Endothelial cell of umbilical vein (primary cell): ENCODE data around the gene ANAPC7. TPM values are rescaled to one million over a fixed set of nuclear protein-coding genes. Genes with fewer than 3 reads are reported as not detected.
"Not testable (repeated sequence)": the region's sequence is repeated elsewhere in the genome, so short reads cannot be mapped to it uniquely, and the experiment has no call there.

ENCODE experiments used
- BruUV-seq: library from RNA; stranded (reverse); fragments of 400-500 nt; replicated peaks from 2 replicates; lab custom pipeline; 2021; lab: Mats Ljungman, UMichigan
- CTCF ChIA-PET: fragments of 300-600, 350-600 bp; sonication (Branson Sonifier 250); formaldehyde crosslinking; loops from one replicate; lab custom pipeline; 2021; ENCODE audit warnings: antibody characterized with exemption, inconsistent platforms; lab: Charles Lee
- POLR2A ChIA-PET: fragments of 300-600, 350-600 bp; sonication (Branson Sonifier 250); formaldehyde crosslinking; loops from one replicate; lab custom pipeline; 2021; ENCODE audit warnings: antibody characterized with exemption, inconsistent platforms; lab: Charles Lee
- DNase-seq: peaks from one replicate; pipeline ENCODE4 v3.0.0-alpha.2; 2011; ENCODE audit warnings: low read depth, low spot score
- FAIRE-seq: peaks from 2 replicates; lab custom pipeline; 2011; peaks lifted over from hg19 to GRCh38; lab: Jason Lieb, UNC
- H2AFZ ChIP-seq: 2 replicates; pipeline ENCODE4 v1.6.0; 2012; ENCODE audit warnings: low read depth, low read length, control low read depth, inconsistent platforms
- H3K27ac ChIP-seq: 2 replicates; pipeline ENCODE4 v1.5.1; 2011; ENCODE audit warnings: low read depth, mild to moderate bottlenecking, control low read depth, low read length, moderate library complexity; ENCODE audit not compliant: insufficient read depth
- H3K27me3 ChIP-seq, 2 experiments: 2 replicates each; pipeline versions ENCODE4 v1.6.0 to v1.6.1; 2011; ENCODE audit warnings: low read length in 2 of 2, mixed read lengths in 1 of 2; ENCODE audit not compliant: control insufficient read depth in 2 of 2, insufficient read depth in 2 of 2
- H3K36me3 ChIP-seq, 2 experiments: 2 replicates in 1 of 2; 3 replicates in 1 of 2; pipeline ENCODE4 v1.5.1; 2011; ENCODE audit warnings: low read length in 2 of 2, mild to moderate bottlenecking in 1 of 2, moderate library complexity in 1 of 2; ENCODE audit not compliant: control insufficient read depth in 2 of 2, insufficient read depth in 2 of 2; ENCODE audit errors: extremely low read depth in 1 of 2
- H3K4me1 ChIP-seq: 3 replicates; pipeline ENCODE4 v1.5.1; 2011; ENCODE audit warnings: mild to moderate bottlenecking, low read length; ENCODE audit not compliant: control insufficient read depth, insufficient read depth; ENCODE audit errors: extremely low read depth
- H3K4me2 ChIP-seq: 2 replicates; pipeline ENCODE4 v1.6.1; 2011; ENCODE audit warnings: low read length, control low read depth, mixed read lengths; ENCODE audit not compliant: insufficient read depth
- H3K4me3 ChIP-seq, 3 experiments: fragments of 200-600 bp in 1 of 3; sonication (generic), shearing (Covaris generic) in 1 of 3; replicated peaks in 1 of 3; 2 replicates each; pipeline ENCODE4 v1.5.1; 2011 to 2016; ENCODE audit warnings: control low read depth in 3 of 3, low read length in 3 of 3, mild to moderate bottlenecking in 2 of 3, inconsistent platforms in 1 of 3, low read depth in 1 of 3, moderate library complexity in 1 of 3; ENCODE audit not compliant: insufficient read depth in 1 of 3
- H3K79me2 ChIP-seq: 2 replicates; pipeline ENCODE4 v1.6.0; 2012; ENCODE audit warnings: low read length, inconsistent platforms; ENCODE audit not compliant: control insufficient read depth, insufficient read depth
- H3K9ac ChIP-seq: replicated peaks from 2 replicates; pipeline ENCODE3; 2011; ENCODE audit warnings: low read length, control low read depth; ENCODE audit not compliant: insufficient read depth; ENCODE audit errors: extremely low read depth
- H3K9me1 ChIP-seq: replicated peaks from 3 replicates; pipeline ENCODE4 v1.6.0; 2011; ENCODE audit warnings: mild to moderate bottlenecking, low read length; ENCODE audit not compliant: control insufficient read depth, insufficient read depth; ENCODE audit errors: extremely low read depth
- H3K9me3 ChIP-seq: replicated peaks from 2 replicates; pipeline ENCODE4 v1.5.1; 2012; ENCODE audit warnings: low read length, inconsistent platforms; ENCODE audit not compliant: control insufficient read depth, insufficient read depth
- H4K20me1 ChIP-seq: replicated peaks from 2 replicates; pipeline ENCODE3; 2011; ENCODE audit warnings: mild to moderate bottlenecking, low read length; ENCODE audit not compliant: control insufficient read depth, insufficient read depth; ENCODE audit errors: extremely low read depth
- EZH2 ChIP-seq: IDR thresholded peaks from 2 replicates; pipeline ENCODE4 v1.6.1; 2012; ENCODE audit warnings: borderline replicate concordance, low read depth, mild to moderate bottlenecking, moderate library complexity, low read length, inconsistent platforms; ENCODE audit not compliant: severe bottlenecking
- FOS ChIP-seq: IDR thresholded peaks from 2 replicates; pipeline ENCODE4 v1.6.1; 2011; ENCODE audit warnings: mild to moderate bottlenecking, low read length, moderate library complexity, borderline replicate concordance; ENCODE audit not compliant: insufficient read depth
- JUN ChIP-seq: IDR thresholded peaks from 2 replicates; pipeline ENCODE4 v1.6.1; 2011; ENCODE audit warnings: borderline replicate concordance, low read depth; ENCODE audit not compliant: insufficient read length, insufficient read depth
- MYC ChIP-seq: IDR thresholded peaks from one replicate; pipeline ENCODE4 v1.6.1; 2011; ENCODE audit warnings: mild to moderate bottlenecking, low read depth, low read length
- POLR2A ChIP-seq: IDR thresholded peaks from 2 replicates; pipeline ENCODE4 v1.6.1; 2012; ENCODE audit warnings: low read depth, mild to moderate bottlenecking, control low read depth, low read length
- POLR2AphosphoS5 ChIP-seq: IDR thresholded peaks from 2 replicates; pipeline ENCODE4 v1.6.1; 2012; ENCODE audit warnings: low read depth, mild to moderate bottlenecking, control low read depth, low read length, moderate library complexity; ENCODE audit not compliant: insufficient read depth
- dilution Hi-C: fragments of 300-500 bp; cut with MboI; formaldehyde crosslinking; loops from one replicate; pipeline ENCODE4 v1.15.0; 2019; ENCODE audit warnings: low sequenced_read_pairs; ENCODE audit not compliant: extremely low pct_ligation_motif_present
- intact Hi-C: fragments of 100-400 bp; cut with micrococcal nuclease; formaldehyde crosslinking; loops from one replicate; pipeline ENCODE4 v1.10.0; 2022
- polyA plus RNA-seq, 4 experiments: library from polyadenylated mRNA; depleted of rRNA in 3 of 4; stranded (reverse) in 3 of 4; unstranded in 1 of 4; fragments of >200 nt; gene quantifications; 2 replicates each; pipeline versions ENCODE4 v1.2.1 to v1.2.3, GENCODE V29; 2011 to 2012; ENCODE audit warnings: missing spikeins in 1 of 4
- total RNA-seq: library from RNA; stranded (reverse); gene quantifications from 2 replicates; pipeline ENCODE4 v1.2.3, GENCODE V29; 2021
- TF ChIP-seq, protein P1 (sequence below): IDR thresholded peaks from 2 replicates; pipeline ENCODE4 v1.6.1; 2011; ENCODE audit not compliant: insufficient read depth, insufficient read length
- TF ChIP-seq, protein P2 (sequence below), 2 donors: IDR thresholded peaks; 1 replicate in 1 of 2; 2 replicates in 1 of 2; pipeline ENCODE4 v1.5.1; 2011; ENCODE audit warnings: low read length in 2 of 2, mild to moderate bottlenecking in 2 of 2, moderate library complexity in 2 of 2, control low read depth in 1 of 2, inconsistent platforms in 1 of 2, low read depth in 1 of 2; ENCODE audit not compliant: insufficient read depth in 1 of 2; ENCODE audit errors: extremely low read depth in 1 of 2

Gene ANAPC7
- total and polyA plus RNA-seq, 2 donors (not counting 3 experiments of a cell fraction or from before 2014, with no cell fraction given), result 54.2 to 89.0 TPM

- TF ChIP-seq POLR2AphosphoS5, result no peak
- TF ChIP-seq JUN, result no peak
- no peak for TF ChIP-seq MYC
- TF ChIP-seq POLR2A, result no peak
- TF ChIP-seq FOS, result no peak
- no peak for TF ChIP-seq EZH2
- TF ChIP-seq, protein P1, sequence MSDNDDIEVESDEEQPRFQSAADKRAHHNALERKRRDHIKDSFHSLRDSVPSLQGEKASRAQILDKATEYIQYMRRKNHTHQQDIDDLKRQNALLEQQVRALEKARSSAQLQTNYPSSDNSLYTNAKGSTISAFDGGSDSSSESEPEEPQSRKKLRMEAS, result no peak
- TF ChIP-seq, protein P2, sequence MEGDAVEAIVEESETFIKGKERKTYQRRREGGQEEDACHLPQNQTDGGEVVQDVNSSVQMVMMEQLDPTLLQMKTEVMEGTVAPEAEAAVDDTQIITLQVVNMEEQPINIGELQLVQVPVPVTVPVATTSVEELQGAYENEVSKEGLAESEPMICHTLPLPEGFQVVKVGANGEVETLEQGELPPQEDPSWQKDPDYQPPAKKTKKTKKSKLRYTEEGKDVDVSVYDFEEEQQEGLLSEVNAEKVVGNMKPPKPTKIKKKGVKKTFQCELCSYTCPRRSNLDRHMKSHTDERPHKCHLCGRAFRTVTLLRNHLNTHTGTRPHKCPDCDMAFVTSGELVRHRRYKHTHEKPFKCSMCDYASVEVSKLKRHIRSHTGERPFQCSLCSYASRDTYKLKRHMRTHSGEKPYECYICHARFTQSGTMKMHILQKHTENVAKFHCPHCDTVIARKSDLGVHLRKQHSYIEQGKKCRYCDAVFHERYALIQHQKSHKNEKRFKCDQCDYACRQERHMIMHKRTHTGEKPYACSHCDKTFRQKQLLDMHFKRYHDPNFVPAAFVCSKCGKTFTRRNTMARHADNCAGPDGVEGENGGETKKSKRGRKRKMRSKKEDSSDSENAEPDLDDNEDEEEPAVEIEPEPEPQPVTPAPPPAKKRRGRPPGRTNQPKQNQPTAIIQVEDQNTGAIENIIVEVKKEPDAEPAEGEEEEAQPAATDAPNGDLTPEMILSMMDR (IDR thresholded peaks at IDR 0.05; ENCODE audit: extremely low read depth in 1 of 2, insufficient read depth in 1 of 2, low read depth in 1 of 2, low read length in 2 of 2), result no peak
- Histone ChIP-seq H3K27me3 (no peaks in the 10 kb centered on the region), H3K9me3 (no peaks in the 10 kb centered on the region), H3K4me3 (no peak overlapping the region), H3K79me2 (peaks cover 3% of the 10 kb centered on the region), H3K9me1 (no peaks in the 10 kb centered on the region), H2AFZ (no peak overlapping the region), H3K4me2 (no peak overlapping the region), H3K36me3 (peaks cover 59 to 63% of the 10 kb centered on the region in 2 experiments), H3K4me1 (no peaks in the 10 kb centered on the region), H3K9ac (no peak overlapping the region), H4K20me1 (no peaks in the 10 kb centered on the region), H3K27ac (no peak overlapping the region)
- FAIRE-seq (no peak), DNase-seq (no peak)
- no TSS peak for BruUV-seq
- dilution Hi-C loops (no loop called here), intact Hi-C loops (no loop called here)
- CTCF ChIA-PET, result interaction anchor here (1.6 to 2.4 kb wide), 3 partner anchors 13 to 239 kb away, joined by 3 to 12 read pairs (median 5); no protein-coding TSS in a partner anchor
- POLR2A ChIA-PET, result no interaction called here
Measured at GRCh38 chr12:110340706-110341105, 62.8 kb downstream of the ANAPC7 start.

DNA sequence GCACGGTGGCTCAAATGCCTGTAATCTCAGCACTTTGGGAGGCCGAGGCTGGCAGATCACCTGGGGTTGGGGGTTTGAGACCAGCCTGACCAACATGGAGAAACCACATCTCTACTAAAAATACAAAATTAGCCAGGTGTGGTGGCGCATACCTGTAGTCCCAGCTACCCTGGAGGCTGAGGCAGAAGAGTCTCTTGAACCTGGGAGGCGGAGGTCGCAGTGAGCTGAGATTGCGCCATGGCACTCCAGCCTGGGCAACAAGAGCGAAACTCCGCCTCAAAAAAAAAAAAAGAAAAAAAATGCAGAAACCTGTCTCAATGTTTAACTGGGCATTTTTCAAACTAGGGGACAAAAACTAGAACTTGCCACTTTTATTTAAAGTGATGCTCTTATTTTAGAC lies 63.2 kb downstream of the ANAPC7 start:
- H4K20me1 ChIP-seq, H2AFZ ChIP-seq, H3K9me1 ChIP-seq, H3K4me1 ChIP-seq, H3K27me3 ChIP-seq, H3K9me3 ChIP-seq, H3K79me2 ChIP-seq, intact Hi-C loops, FAIRE-seq, H3K4me3 ChIP-seq, DNase-seq, POLR2A ChIA-PET, H3K27ac ChIP-seq, H3K4me2 ChIP-seq, dilution Hi-C loops, H3K9ac ChIP-seq, BruUV-seq: not testable (repeated sequence)
- CTCF ChIA-PET, result interaction anchor here (1.0 to 2.4 kb wide), 6 partner anchors 12 to 239 kb away, joined by 3 to 12 read pairs (median 4); no protein-coding TSS in a partner anchor
- H3K36me3 ChIP-seq, result peaks cover 60 to 63% of the 10 kb centered on the region in 2 experiments
